GM19372 (cell line): ENCODE results near the gene VSTM2L.

Experiments
- ATAC-seq: cut with Tn5 transposase; IDR thresholded peaks from one replicate; pipeline ENCODE4 v1.9.1; 2021; ENCODE audit warnings: mild to moderate bottlenecking, low read depth, moderate library complexity; ENCODE audit not compliant: unreplicated experiment

The VSTM2L gene

GRCh38 chr20:37915434-37915787, 12.5 kb downstream of the VSTM2L start:
- ATAC-seq, result no peak

DNA sequence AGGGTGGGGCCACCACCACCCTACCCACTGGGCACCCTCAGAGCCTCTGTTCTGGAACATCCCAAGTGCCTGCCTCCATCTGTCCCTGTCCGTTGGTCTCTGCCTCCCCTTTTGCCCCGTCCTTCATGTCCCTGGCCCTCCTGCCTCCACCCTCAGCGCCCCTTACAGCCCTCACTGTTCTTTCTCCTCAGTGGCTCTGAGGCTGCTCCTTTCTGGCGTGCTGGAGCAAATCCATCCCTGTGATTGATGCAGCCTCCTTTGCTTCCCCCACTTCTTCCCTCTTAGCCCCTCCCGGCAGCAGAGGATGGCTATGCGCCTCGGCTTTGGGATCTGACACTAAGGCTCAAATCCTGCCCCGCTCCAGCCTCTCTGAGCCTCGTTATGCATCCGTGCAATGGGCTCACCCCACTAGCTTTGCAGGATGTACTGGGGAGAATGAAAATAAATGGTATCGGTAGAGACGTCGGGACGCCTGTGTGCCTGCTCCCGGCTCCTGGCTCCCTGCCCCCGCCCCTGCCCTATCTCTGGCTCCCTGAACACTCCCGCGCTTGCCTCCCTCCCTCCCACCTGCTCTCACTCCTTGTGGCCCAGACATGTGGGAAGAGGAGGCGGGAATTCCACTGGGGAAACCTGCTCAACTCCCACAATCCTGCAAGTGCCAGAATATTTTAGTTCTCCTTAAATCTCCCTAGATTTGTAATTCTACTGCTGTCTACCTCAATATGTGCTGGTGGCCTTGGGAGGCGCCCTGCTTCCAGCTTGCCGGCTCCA, 13.1 kb downstream of the VSTM2L start:
- no peak for ATAC-seq

DNA sequence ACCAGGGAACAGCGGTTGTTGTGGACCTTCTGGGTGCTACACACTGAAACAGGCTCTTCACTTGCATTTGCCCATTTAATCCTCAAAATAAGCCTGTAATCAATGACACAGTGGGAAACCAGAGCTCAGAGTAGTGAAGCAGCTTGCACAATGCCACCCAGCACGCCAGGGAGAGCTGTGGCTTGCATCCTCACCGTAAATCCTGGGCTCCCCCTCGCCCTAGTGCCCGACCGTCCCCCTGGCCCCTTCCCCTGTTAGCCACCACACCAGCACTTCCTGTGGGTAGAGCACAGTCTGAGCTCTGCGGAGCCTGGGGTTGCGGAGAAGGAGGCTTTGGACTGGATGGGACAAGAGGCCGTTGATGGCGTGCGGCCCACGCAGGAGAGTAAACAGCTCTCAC, 14.5 kb downstream of the VSTM2L start:
- no peak for ATAC-seq

- no peak for ATAC-seq
Measured at GRCh38 chr20:37918035-37918434, 15.1 kb downstream of the VSTM2L start.

DNA sequence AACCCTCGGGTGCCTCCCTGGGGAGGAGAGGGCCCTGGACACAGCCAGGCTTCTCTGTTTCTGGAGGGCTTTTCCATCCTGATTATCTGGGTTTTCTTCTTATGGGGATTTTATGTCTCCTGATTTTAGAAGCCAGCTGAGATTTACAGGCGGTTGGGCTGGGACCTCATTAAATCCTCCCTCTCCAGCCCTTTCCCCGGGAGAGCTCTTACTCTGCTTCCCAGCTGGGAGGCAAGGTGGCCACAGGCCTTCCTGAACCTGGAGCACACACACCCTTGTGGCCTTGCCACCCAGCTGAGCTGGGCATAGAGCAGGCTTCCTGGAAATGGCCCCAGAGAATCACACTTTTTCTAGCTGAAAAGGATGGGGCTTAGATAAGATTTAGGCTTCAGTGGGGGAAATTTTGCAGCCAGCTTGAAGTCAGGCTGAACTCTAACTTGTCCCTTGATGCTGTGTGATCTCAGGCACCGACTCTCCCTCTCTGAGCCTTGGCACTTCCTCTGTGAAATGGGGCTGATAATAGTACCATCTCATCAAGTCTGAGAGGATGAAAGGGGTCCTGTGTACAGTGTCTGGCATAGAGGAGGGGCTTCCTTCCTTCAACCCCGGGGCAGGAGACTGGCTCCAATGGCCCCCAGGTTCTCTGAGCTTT, 16.6 kb downstream of the VSTM2L start:
- ATAC-seq, result no peak

DNA sequence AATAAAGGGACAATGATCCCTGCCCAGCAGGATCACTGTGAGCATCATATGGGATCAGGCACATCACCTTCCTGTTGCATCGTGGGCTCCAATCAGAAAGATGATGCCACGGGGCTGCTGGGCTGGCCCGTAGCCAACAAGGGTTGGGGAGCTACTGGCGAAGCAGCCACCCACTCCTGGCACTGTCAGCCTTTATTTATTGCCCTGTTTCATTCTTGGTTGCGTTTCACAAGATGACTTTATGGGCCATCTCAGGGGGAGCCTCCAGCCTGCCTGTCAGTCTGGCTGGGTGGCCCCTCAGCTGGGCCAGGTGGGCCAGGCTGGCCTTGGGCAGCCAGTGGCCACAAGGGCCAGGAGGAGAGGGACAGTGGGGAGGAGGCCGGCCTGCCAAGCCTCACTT, 17.3 kb downstream of the VSTM2L start:
- no peak for ATAC-seq

DNA sequence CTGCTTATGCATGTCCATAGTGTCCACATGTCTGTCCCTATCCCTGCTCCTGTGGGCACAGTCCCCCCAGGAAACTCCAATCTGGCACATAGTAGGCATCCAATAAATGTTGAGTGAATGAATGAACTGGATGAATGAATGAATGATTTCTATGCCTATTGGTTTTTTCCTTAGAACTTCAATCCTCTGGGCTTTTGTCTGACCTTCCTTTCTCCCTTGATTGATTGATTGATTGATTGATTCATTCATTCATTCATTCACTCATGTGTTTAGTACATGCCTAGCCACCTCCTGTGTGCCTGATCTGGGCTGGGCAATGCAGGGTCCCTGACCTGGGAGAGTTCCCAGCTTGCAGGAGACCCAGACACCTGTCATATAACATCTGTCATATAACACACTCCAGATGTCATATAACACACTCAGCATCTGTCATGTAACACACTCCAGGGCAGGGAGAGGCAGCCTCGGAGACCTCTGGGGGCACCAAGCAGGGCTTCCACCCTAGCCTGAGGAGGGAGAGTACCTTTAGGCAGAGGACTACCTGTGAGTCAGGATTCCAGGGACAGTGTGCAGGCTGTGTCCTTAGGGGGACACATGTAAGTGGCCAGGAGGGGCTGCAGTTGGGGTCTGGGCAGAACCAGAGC, 17.9 kb downstream of the VSTM2L start:
- ATAC-seq, result no peak

GRCh38 chr20:37921341-37921929, 18.5 kb downstream of the VSTM2L start:
- peak; percentile 62 for ATAC-seq

DNA sequence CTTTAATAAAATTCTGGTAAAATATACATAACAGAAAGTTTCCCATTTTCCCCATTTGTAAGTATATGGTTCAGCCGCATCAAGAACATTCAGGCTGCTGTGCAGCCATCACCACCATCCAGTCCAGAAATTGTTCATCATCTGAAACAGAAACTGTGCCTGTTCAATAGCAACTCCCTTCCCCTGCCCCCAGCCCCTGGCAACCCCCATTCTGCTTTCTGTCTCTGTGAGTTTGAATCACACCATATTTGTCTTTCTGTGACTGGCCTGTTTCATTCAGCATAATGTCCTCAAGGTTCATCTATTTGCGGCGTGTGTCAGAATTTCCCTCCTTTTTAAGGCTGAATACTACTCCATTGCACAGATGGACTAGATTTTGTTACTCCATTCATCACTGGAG, 19.1 kb downstream of the VSTM2L start:
- peak; percentile 54 for ATAC-seq

DNA sequence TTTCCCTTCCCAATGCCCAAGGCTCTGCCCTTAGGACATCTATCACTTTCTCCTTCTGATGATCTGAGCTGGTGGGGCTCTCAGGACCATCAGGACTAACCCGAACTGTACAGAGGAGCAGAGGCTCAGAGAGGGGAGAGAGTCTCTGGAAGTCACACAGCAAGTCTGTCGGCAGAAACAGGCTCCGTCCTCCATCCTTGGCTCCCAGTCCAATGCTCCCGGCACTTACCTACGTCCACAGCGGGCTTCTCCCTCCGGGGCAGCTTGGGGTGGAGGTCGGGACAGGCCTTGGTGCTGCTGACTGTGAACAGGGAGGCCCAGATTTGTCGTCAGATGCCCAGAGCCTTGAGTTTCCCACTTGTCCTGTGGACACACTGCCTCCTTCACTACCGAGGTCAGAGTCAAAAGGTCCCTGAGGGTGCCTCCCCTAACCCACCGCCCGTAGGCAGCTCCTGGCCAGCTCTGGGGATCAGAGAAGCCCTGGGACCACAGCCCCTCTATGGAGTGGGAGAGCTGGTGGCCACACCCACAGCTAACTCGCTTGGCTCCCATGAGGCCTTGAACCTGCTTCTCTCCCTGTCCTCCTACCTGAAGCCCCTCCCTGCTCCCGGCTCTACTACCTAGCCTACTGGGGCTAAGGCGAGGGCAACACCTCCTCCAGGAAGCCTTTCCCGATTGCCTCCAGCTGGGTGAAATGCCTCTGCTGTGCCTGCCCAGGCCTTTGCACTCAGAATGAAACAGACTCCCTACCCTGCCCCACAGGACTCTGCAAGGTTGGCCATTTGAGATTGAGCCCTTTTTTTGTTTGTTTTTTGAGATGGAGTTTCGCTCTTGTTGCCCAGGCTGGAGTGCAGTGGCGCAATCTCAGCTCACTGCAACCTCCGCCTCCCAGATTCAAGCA, 22.6 kb downstream of the VSTM2L start:
- ATAC-seq, result no peak

- no peak for ATAC-seq
Measured at GRCh38 chr20:37926612-37927011, 23.7 kb downstream of the VSTM2L start.

GRCh38 chr20:37927410-37928095, 24.6 kb downstream of the VSTM2L start:
- ATAC-seq, result no peak

DNA sequence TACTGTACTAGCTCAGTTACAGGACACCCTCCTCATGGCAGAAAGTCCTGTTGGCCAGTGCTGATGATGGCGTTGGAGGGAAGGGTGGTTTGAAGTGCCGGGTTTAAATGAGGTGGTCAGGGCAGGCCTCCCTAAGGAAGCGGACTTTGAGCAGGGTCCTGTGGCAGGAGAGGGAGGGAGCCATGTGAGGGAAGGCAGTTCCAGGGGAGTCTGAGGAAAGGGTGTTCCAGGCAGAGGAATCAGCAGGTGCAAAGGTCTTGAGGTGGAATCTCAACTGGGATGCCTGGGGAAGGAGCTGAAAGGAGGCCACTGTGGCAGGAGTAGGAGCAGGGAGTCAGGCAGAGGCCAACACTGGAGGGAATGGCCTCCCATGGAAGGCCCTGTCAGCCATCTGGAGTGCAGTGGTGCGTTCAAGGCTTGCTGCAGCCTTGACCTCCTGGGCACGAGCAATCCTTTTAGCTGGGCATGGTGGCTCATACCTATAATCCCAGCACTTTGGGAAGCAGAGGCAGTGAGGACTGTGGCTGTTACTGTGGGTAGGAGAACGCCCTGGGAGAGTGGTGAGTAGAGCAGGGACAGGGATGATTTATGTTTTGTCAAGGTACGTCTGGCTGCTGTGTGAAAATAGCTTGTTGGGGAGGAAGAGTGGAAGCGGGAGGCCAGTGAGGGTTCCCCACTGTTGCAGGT, 26.2 kb downstream of the VSTM2L start:
- no peak for ATAC-seq

- no peak for ATAC-seq
Measured at GRCh38 chr20:37929683-37930014, 26.7 kb downstream of the VSTM2L start.

DNA sequence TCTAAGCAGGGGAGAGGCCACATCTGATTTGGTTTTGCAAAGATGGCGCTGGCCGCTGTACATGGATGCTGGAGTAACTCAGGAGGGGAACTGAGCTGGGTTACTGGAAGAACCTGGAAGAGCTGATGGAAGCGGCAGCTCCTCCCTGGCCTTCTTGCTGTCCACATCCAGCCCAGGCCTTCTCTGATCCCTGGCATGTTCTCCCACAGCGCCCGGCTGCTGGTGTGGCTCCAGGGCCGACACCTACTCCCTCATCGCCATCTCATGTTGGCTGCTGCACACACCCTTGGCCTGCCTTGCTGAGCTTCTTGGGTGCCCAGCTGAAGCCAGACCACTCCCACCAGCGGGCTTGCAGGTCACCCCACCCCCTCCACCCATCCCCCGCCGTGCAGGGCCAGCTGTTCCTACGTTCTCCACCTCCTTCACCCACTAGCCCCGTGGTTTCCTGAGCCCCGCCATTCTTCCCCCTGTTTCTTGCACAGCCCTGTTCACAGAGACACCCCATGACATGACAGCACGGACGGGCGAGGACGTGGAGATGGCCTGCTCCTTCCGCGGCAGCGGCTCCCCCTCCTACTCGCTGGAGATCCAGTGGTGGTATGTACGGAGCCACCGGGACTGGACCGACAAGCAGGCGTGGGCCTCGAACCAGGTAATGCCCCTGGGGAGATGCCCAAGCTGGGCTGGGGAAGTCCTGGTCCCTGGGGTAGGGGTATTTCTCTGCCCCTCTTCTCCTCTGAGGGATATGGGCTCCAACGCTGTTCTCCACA, 28.4 kb downstream of the VSTM2L start:
- no peak for ATAC-seq

DNA sequence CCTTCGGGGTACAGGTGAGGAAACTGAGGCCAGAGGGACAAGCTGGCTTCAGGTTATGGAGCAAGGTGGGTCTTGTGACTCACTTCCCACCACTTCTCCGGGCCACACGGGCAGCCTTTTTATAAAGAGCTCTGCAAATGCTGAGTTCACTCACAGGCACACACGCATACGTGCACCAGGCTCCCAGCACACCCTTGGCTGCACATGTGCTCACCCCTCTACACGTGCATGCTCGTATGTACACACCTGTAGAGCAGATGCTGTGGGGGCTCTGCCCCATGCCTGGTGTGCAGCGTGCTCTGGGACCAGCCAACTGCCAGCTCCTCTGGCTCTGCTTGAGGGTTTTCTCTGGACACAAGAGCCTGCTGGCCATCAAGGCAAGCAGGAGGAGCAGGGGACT, 29.1 kb downstream of the VSTM2L start:
- no peak for ATAC-seq

GRCh38 chr20:37932919-37933318, 30.0 kb downstream of the VSTM2L start:
- ATAC-seq, result no peak

GRCh38 chr20:37933786-37934633, 31.1 kb downstream of the VSTM2L start:
- no peak for ATAC-seq
